ENCODE data around the gene MRPL39. TPM values are rescaled to one million over a fixed set of nuclear protein-coding genes. Genes with fewer than 3 reads are reported as not detected.

MRPL39 gene
- total and polyA plus RNA-seq, 12 donors = 39.3 to 73.6 (median 52.7) TPM

- no peak for ATAC-seq
- DNase-seq = no peak
- peak overlapping the region in 1 of 10 donors; percentile 34 for H3K27ac ChIP-seq
- no peak overlapping the region for H3K4me3 ChIP-seq
- H3K9me3 ChIP-seq = no peaks in the 10 kb centered on the region
- H3K27me3 ChIP-seq = no peaks in the 10 kb centered on the region
- WGBS, 2 donors = 65 to 66% methylated on average over 1 of the region's 1 CpG
- TF ChIP-seq CTCF (IDR thresholded peaks at IDR 0.05) = no peak
- H3K4me1 ChIP-seq = peaks cover 0 to 46% (median 18%) of the 10 kb centered on the region in 9 donors
- intact Hi-C loops (cut with DNase I) = no loop called here
- peaks cover 0 to 38% (median 0%) of the 10 kb centered on the region in 9 donors for H3K36me3 ChIP-seq
Observed at GRCh38 chr21:25646474-25646873, 39.2 kb upstream of the MRPL39 start.

GRCh38 chr21:25643486-25643885 lies 36.2 kb upstream of the MRPL39 start:
- H3K36me3 ChIP-seq = peaks cover 0 to 38% (median 0%) of the 10 kb centered on the region in 9 donors
- H3K4me1 ChIP-seq = peaks cover 0 to 61% (median 34%) of the 10 kb centered on the region in 9 donors
- no peak overlapping the region for H3K4me3 ChIP-seq
- peak overlapping the region in 1 of 10 donors; percentile 3 for H3K27ac ChIP-seq
- ATAC-seq (no peak), DNase-seq (no peak)
- WGBS, 2 donors = 90 to 91% methylated on average over 4 of the region's 4 CpGs
- intact Hi-C loops (cut with DNase I) = loop anchor here in 3 of 10 donors (5.0 kb wide), 2 partner anchors 44 to 64 kb away; no protein-coding TSS in a partner anchor
- no peaks in the 10 kb centered on the region for H3K9me3 ChIP-seq
- peaks cover 0 to 22% (median 0%) of the 10 kb centered on the region in 7 donors for H3K27me3 ChIP-seq
- TF ChIP-seq CTCF (IDR thresholded peaks at IDR 0.05) = no peak

GRCh38 chr21:25640943-25641292 lies 33.6 kb upstream of the MRPL39 start:
- intact Hi-C loops (cut with DNase I) = loop anchor here in 4 of 10 donors (2.0 to 5.0 kb wide), 3 partner anchors 32 to 66 kb away; no protein-coding TSS in a partner anchor

More at GRCh38 chr21:25640943-25641292, 33.6 kb upstream of the MRPL39 start:
- no peak for ATAC-seq
- 38 to 44% methylated on average over 5 of the region's 5 CpGs for WGBS, 2 donors
- H3K4me1 ChIP-seq = peaks cover 0 to 50% (median 22%) of the 10 kb centered on the region in 9 donors
- peaks cover 0 to 38% (median 0%) of the 10 kb centered on the region in 9 donors for H3K36me3 ChIP-seq
- H3K9me3 ChIP-seq = no peaks in the 10 kb centered on the region
- no peak for TF ChIP-seq CTCF (IDR thresholded peaks at IDR 0.05)
- peaks cover 0 to 32% (median 0%) of the 10 kb centered on the region in 7 donors for H3K27me3 ChIP-seq
- peak overlapping the region in 9 of 10 donors; percentile 61 to 93 (median 82) for H3K4me3 ChIP-seq
- no peak for DNase-seq
- peak overlapping the region in 8 of 10 donors; percentile 86 to 98 (median 91) for H3K27ac ChIP-seq

All from heart right ventricle (tissue), 16 donors.